ENCODE measurements around the gene AGBL5. TPM values are rescaled to one million over a fixed set of nuclear protein-coding genes. Genes with fewer than 3 reads are reported as not detected.
"Not testable (repeated sequence)": the region's sequence is repeated elsewhere in the genome, so short reads cannot be mapped to it uniquely, and the experiment has no call there.

The AGBL5 gene
- total RNA-seq, 2 experiments from 2014 or later: 12.2 to 16.4 TPM

- CTCF ChIA-PET: interaction anchor here (1.0 to 1.5 kb wide), 3 partner anchors 30 to 201 kb away, joined by 3 to 5 read pairs (median 3); no protein-coding TSS in a partner anchor
- TF ChIP-seq CTCF (IDR thresholded peaks at IDR 0.05): no peak
- Mint-ChIP-seq H3K36me3 (ENCODE audit: low read depth) (no peaks in the 10 kb centered on the region), H3K9me3 (no peaks in the 10 kb centered on the region), H3K4me3 (no peak overlapping the region), H3K27ac (no peak overlapping the region), H3K4me1 (ENCODE audit: low read depth) (no peaks in the 10 kb centered on the region), H3K27me3 (peaks cover 5% of the 10 kb centered on the region)
- ATAC-seq: no peak
- POLR2A ChIA-PET: interaction anchor here (1.0 to 1.5 kb wide), 3 partner anchors 31 to 44 kb away, joined by 3 to 4 read pairs (median 3); partner anchors contain the start of genes OST4 and PREB
- no peak for DNase-seq
- intact Hi-C loops (cut with micrococcal nuclease): no loop called here
Measured at GRCh38 chr2:27102329-27102728, 50.9 kb downstream of the AGBL5 start.

- Mint-ChIP-seq H3K9me3 (no peaks in the 10 kb centered on the region), H3K4me1 (ENCODE audit: low read depth) (no peaks in the 10 kb centered on the region), H3K4me3 (no peak overlapping the region), H3K27me3 (peaks cover 8% of the 10 kb centered on the region), H3K36me3 (ENCODE audit: low read depth) (no peaks in the 10 kb centered on the region), H3K27ac (no peak overlapping the region)
- CTCF ChIA-PET: interaction anchor here (1.5 to 2.1 kb wide), 3 partner anchors 86 to 197 kb away, joined by 4 to 5 read pairs (median 4); no protein-coding TSS in a partner anchor
- POLR2A ChIA-PET: no interaction called here
- intact Hi-C loops (cut with micrococcal nuclease): no loop called here
- no peak for DNase-seq
- no peak for ATAC-seq
- TF ChIP-seq CTCF (IDR thresholded peaks at IDR 0.05): no peak
Measured at GRCh38 chr2:27105981-27106380, 54.5 kb downstream of the AGBL5 start.

GRCh38 chr2:27108221-27108620 lies 56.8 kb downstream of the AGBL5 start:
- Mint-ChIP-seq H3K4me1 (ENCODE audit: low read depth) (no peaks in the 10 kb centered on the region), H3K36me3 (ENCODE audit: low read depth) (no peaks in the 10 kb centered on the region), H3K27ac (no peak overlapping the region), H3K9me3 (no peaks in the 10 kb centered on the region), H3K27me3 (peaks cover 8% of the 10 kb centered on the region), H3K4me3 (no peak overlapping the region)
- CTCF ChIA-PET: interaction anchor here (0.9 to 1.3 kb wide), 3 partner anchors 10 to 61 kb away, joined by 3 to 5 read pairs (median 4); no protein-coding TSS in a partner anchor
- DNase-seq (no peak), ATAC-seq (no peak)
- intact Hi-C loops (cut with micrococcal nuclease): no loop called here
- TF ChIP-seq CTCF (IDR thresholded peaks at IDR 0.05): no peak
- POLR2A ChIA-PET: interaction anchor here (0.6 kb wide), 1 partner anchor 28 kb away, joined by 3 read pairs; no protein-coding TSS in a partner anchor

GRCh38 chr2:27109083-27109482 lies 57.6 kb downstream of the AGBL5 start:
- H3K36me3 Mint-ChIP-seq (ENCODE audit: low read depth): no peaks in the 10 kb centered on the region
- POLR2A ChIA-PET: interaction anchor here (0.6 to 1.1 kb wide), 2 partner anchors 25 to 29 kb away, joined by 3 read pairs; partner anchors contain the start of gene PREB
- ATAC-seq: no peak

GRCh38 chr2:27110603-27111352 lies 59.3 kb downstream of the AGBL5 start:
- H3K27me3 Mint-ChIP-seq; H3K4me3 Mint-ChIP-seq; ATAC-seq; H3K36me3 Mint-ChIP-seq (ENCODE audit: low read depth); H3K27ac Mint-ChIP-seq; DNase-seq; H3K4me1 Mint-ChIP-seq (ENCODE audit: low read depth); H3K9me3 Mint-ChIP-seq; intact Hi-C loops (cut with micrococcal nuclease): not testable (repeated sequence)
- POLR2A ChIA-PET: interaction anchor here (1.0 kb wide), 1 partner anchor 13 kb away, joined by 3 read pairs; the partner anchor contains the start of gene ABHD1
- CTCF ChIA-PET: interaction anchor here (1.1 to 2.7 kb wide), 3 partner anchors 11 to 192 kb away, joined by 3 to 14 read pairs (median 9); no protein-coding TSS in a partner anchor

More at GRCh38 chr2:27109083-27109482, 57.6 kb downstream of the AGBL5 start:
- Mint-ChIP-seq H3K4me1 (ENCODE audit: low read depth) (no peaks in the 10 kb centered on the region), H3K9me3 (no peaks in the 10 kb centered on the region), H3K27me3 (peaks cover 5% of the 10 kb centered on the region), H3K27ac (no peak overlapping the region), H3K4me3 (no peak overlapping the region)
- TF ChIP-seq CTCF (IDR thresholded peaks at IDR 0.05): no peak
- CTCF ChIA-PET: interaction anchor here (0.9 to 2.7 kb wide), 5 partner anchors 10 to 194 kb away, joined by 3 to 9 read pairs (median 4); no protein-coding TSS in a partner anchor
- intact Hi-C loops (cut with micrococcal nuclease): no loop called here
- DNase-seq: no peak

GRCh38 chr2:27111392-27112078 lies 60.1 kb downstream of the AGBL5 start:
- DNase-seq; ATAC-seq; intact Hi-C loops (cut with micrococcal nuclease); H3K4me3 Mint-ChIP-seq; H3K4me1 Mint-ChIP-seq (ENCODE audit: low read depth); H3K27me3 Mint-ChIP-seq; H3K36me3 Mint-ChIP-seq (ENCODE audit: low read depth); H3K9me3 Mint-ChIP-seq; H3K27ac Mint-ChIP-seq: not testable (repeated sequence)
- ChIA-PET CTCF (interaction anchor here (0.7 to 2.7 kb wide), 4 partner anchors 12 to 192 kb away, joined by 3 to 14 read pairs (median 6); partner anchors contain the start of gene ABHD1), POLR2A (interaction anchor here (1.0 kb wide), 1 partner anchor 12 kb away, joined by 3 read pairs; the partner anchor contains the start of gene ABHD1)
